ENCODE results near the gene RP2.

DNA sequence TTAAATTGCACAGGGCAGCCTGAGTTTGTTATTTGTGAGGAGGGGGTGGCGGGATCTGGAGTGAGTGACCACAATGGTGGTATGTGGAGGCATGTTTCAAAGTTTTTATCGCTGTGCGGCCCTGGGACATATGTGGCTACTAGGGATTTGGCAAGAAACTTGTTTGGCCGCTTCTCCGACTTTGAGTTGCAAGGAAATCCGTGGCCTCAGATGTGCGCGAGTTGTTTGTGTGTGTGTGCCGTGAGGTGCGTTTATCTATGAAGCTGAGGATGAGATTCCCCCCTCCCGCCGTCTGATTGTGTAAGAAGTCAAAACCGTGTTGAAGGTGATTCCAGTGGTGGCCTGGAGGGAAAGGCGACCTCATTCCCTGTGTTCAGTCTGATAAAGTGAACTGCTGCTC, 76.8 kb downstream of the RP2 start:
- TF ChIP-seq MYC (IDR thresholded peaks at IDR 0.05; ENCODE audit: low read depth, low read length) (no peak), POLR2A (IDR thresholded peaks at IDR 0.05; ENCODE audit: extremely low read depth, insufficient read length) (no peak)

All from NB4 (cell line).